Bronchial epithelial cell (primary cell): ENCODE measurements around the gene SULF2. TPM values are rescaled to one million over a fixed set of nuclear protein-coding genes. Genes with fewer than 3 reads are reported as not detected.

Source experiments
- DNase-seq: peaks from one replicate; pipeline ENCODE4 v3.0.0-alpha.2; 2010; ENCODE audit warnings: low read depth
- FAIRE-seq: peaks from 2 replicates; lab custom pipeline; 2011; peaks lifted over from hg19 to GRCh38; lab: Jason Lieb, UNC
- H3K27me3 ChIP-seq: 2 replicates; pipeline ENCODE4 v1.5.1; 2011; ENCODE audit warnings: low read length; ENCODE audit not compliant: control insufficient read depth, insufficient read depth
- H3K36me3 ChIP-seq: 2 replicates; pipeline ENCODE4 v1.5.1; 2011; ENCODE audit warnings: low read length; ENCODE audit not compliant: control insufficient read depth, insufficient read depth
- H3K4me3 ChIP-seq: 2 replicates; pipeline ENCODE4 v1.5.1; 2011; ENCODE audit warnings: mild to moderate bottlenecking, low read depth, low read length, control low read depth
- CTCF ChIP-seq: IDR thresholded peaks from 2 replicates; pipeline ENCODE4 v1.5.1; 2011; ENCODE audit warnings: mild to moderate bottlenecking, moderate library complexity, low read length, control low read depth, inconsistent platforms; ENCODE audit not compliant: insufficient read depth, severe bottlenecking
- total RNA-seq: library from RNA; depleted of rRNA; stranded (reverse); fragments of >200 nt; gene quantifications from 2 replicates; pipeline ENCODE4 v1.2.1, GENCODE V29; 2014

The SULF2 gene
- total RNA-seq, 1 donor from 2014 or later: 31.6 TPM

GRCh38 chr20:47696856-47697255 is 88.4 kb downstream of the SULF2 start:
- Histone ChIP-seq H3K36me3 (peaks cover 3% of the 10 kb centered on the region), H3K4me3 (no peak overlapping the region), H3K27me3 (no peaks in the 10 kb centered on the region)
- no peak for TF ChIP-seq CTCF
- DNase-seq (no peak), FAIRE-seq (no peak)

- no peak for FAIRE-seq
These were observed 91.1 kb downstream of the SULF2 start for GRCh38 chr20:47694021-47694818.

GRCh38 chr20:47691625-47692024 is 93.7 kb downstream of the SULF2 start:
- FAIRE-seq (no peak), DNase-seq (no peak)
- TF ChIP-seq CTCF: no peak
- Histone ChIP-seq H3K27me3 (no peaks in the 10 kb centered on the region), H3K4me3 (no peak overlapping the region), H3K36me3 (peaks cover 4% of the 10 kb centered on the region)

More at GRCh38 chr20:47694021-47694818, 91.1 kb downstream of the SULF2 start:
- H3K4me3 ChIP-seq: no peak overlapping the region
- peaks cover 5% of the 10 kb centered on the region for H3K36me3 ChIP-seq
- no peaks in the 10 kb centered on the region for H3K27me3 ChIP-seq
- no peak for DNase-seq
- TF ChIP-seq CTCF: no peak

- DNase-seq (no peak), FAIRE-seq (no peak)
- no peak overlapping the region for H3K4me3 ChIP-seq
- H3K36me3 ChIP-seq: peaks cover 7% of the 10 kb centered on the region
- H3K27me3 ChIP-seq: no peaks in the 10 kb centered on the region
- TF ChIP-seq CTCF: no peak
These were observed 95.5 kb downstream of the SULF2 start for GRCh38 chr20:47689731-47690130.

GRCh38 chr20:47688385-47689381 is 96.6 kb downstream of the SULF2 start:
- DNase-seq (no peak), FAIRE-seq (no peak)
- peaks cover 12% of the 10 kb centered on the region for H3K36me3 ChIP-seq
- no peaks in the 10 kb centered on the region for H3K27me3 ChIP-seq
- no peak for TF ChIP-seq CTCF
- no peak overlapping the region for H3K4me3 ChIP-seq
